Brain pericyte (primary cell): Measurements from ENCODE around the gene NUP188.

Source experiments
- DNase-seq: peaks from one replicate; pipeline ENCODE4 v3.0.0-alpha.2; 2012; ENCODE audit warnings: low read depth, low spot score

Gene NUP188

GRCh38 chr9:129005336-129005997 is 58.0 kb downstream of the NUP188 start:
- no peak for DNase-seq

- DNase-seq = no peak
Measured at GRCh38 chr9:129006328-129007034, 59.0 kb downstream of the NUP188 start.

- DNase-seq = no peak
Measured at GRCh38 chr9:129007035-129007765, 59.7 kb downstream of the NUP188 start.

- DNase-seq = no peak
Measured at GRCh38 chr9:129007766-129008468, 60.4 kb downstream of the NUP188 start.

GRCh38 chr9:129008469-129008965 is 61.0 kb downstream of the NUP188 start:
- DNase-seq = no peak

GRCh38 chr9:129008986-129009583 is 61.6 kb downstream of the NUP188 start:
- no peak for DNase-seq

GRCh38 chr9:129009584-129010141 is 62.2 kb downstream of the NUP188 start:
- no peak for DNase-seq

GRCh38 chr9:129010267-129010975 is 62.9 kb downstream of the NUP188 start:
- DNase-seq = no peak

- no peak for DNase-seq
Measured at GRCh38 chr9:129011170-129011569, 63.7 kb downstream of the NUP188 start.

GRCh38 chr9:129011761-129012181 is 64.3 kb downstream of the NUP188 start:
- DNase-seq = no peak

GRCh38 chr9:129012343-129012742 is 64.8 kb downstream of the NUP188 start:
- no peak for DNase-seq

- no peak for DNase-seq
Measured at GRCh38 chr9:129012893-129013448, 65.5 kb downstream of the NUP188 start.

GRCh38 chr9:129013674-129014073 is 66.2 kb downstream of the NUP188 start:
- no peak for DNase-seq

GRCh38 chr9:129014124-129014523 is 66.6 kb downstream of the NUP188 start:
- DNase-seq = no peak

GRCh38 chr9:129014608-129015007 is 67.1 kb downstream of the NUP188 start:
- DNase-seq = no peak

- no peak for DNase-seq
Measured at GRCh38 chr9:129021091-129021490, 73.6 kb downstream of the NUP188 start.

GRCh38 chr9:129022037-129022436 is 74.5 kb downstream of the NUP188 start:
- no peak for DNase-seq

- DNase-seq = peak; percentile 48
Measured at GRCh38 chr9:129023036-129023907, 75.8 kb downstream of the NUP188 start.

- DNase-seq = no peak
Measured at GRCh38 chr9:129023908-129024233, 76.4 kb downstream of the NUP188 start.
